Measurements from ENCODE around the gene GH1.

DNA sequence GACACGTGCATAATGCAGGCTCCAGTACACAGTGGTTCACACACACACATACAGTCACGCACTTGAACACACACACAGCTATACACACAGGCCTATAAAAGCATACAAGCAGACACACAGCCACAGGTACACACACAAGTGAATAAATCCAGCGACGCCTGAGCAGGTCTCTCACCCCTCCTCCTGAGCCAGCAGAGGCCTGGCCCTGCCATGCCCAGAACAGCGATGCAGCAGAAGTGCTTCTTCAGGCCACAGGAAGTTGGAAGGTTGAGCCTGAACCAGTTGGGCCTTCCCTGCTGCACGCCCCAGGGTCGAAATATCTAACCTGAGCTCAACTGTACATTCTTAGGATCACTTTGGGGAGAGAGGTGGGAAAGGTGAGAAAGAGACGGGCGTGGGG is 20.8 kb upstream of the GH1 start:
- TF ChIP-seq, protein P1, sequence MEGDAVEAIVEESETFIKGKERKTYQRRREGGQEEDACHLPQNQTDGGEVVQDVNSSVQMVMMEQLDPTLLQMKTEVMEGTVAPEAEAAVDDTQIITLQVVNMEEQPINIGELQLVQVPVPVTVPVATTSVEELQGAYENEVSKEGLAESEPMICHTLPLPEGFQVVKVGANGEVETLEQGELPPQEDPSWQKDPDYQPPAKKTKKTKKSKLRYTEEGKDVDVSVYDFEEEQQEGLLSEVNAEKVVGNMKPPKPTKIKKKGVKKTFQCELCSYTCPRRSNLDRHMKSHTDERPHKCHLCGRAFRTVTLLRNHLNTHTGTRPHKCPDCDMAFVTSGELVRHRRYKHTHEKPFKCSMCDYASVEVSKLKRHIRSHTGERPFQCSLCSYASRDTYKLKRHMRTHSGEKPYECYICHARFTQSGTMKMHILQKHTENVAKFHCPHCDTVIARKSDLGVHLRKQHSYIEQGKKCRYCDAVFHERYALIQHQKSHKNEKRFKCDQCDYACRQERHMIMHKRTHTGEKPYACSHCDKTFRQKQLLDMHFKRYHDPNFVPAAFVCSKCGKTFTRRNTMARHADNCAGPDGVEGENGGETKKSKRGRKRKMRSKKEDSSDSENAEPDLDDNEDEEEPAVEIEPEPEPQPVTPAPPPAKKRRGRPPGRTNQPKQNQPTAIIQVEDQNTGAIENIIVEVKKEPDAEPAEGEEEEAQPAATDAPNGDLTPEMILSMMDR (IDR thresholded peaks at IDR 0.05; ENCODE audit: poor library complexity): no peak
- TF ChIP-seq EZH2 (IDR thresholded peaks at IDR 0.05; ENCODE audit: borderline replicate concordance): no peak
